IMR-90 (cell line): ENCODE measurements around the gene A3GALT2. TPM values are rescaled to one million over a fixed set of nuclear protein-coding genes. Genes with fewer than 3 reads are reported as not detected.
A peak's percentile ranks its signal among the peaks of the same experiment; 100 is the strongest.

Experiments
- ATAC-seq: fragments of 200-7000 bp; cut with Tn5 transposase; 2 replicates; pipeline ENCODE4 v1.9.1; 2020; ENCODE audit warnings: low read depth, mild to moderate bottlenecking, moderate library complexity
- BruUV-seq: library from RNA; stranded (reverse); fragments of 400-500 nt; replicated peaks from 2 replicates; lab custom pipeline; 2021; lab: Mats Ljungman, UMichigan
- CTCF ChIA-PET: fragments of 300-600 bp; formaldehyde crosslinking; extraction: SDS; loops from one replicate; lab custom pipeline; 2021; ENCODE audit warnings: antibody characterized with exemption; lab: Yijun Ruan, JAX
- POLR2A ChIA-PET: fragments of 300-600 bp; sonication (Branson Sonifier 250); formaldehyde crosslinking; loops from one replicate; lab custom pipeline; 2022; ENCODE audit warnings: antibody characterized with exemption; ENCODE audit not compliant: unreplicated experiment; lab: Charles Lee
- DNase-seq: peaks from one replicate; pipeline ENCODE4 v3.0.0; 2013
- H2AFZ ChIP-seq: replicated peaks from 2 replicates; pipeline ENCODE3; 2013; ENCODE audit warnings: low read length, mild to moderate bottlenecking; ENCODE audit not compliant: poor library complexity
- H2AK5ac ChIP-seq: 2 replicates; pipeline ENCODE4 v1.6.1; 2013; ENCODE audit warnings: low read depth, low read length, inconsistent platforms
- H2AK9ac ChIP-seq: replicated peaks from 2 replicates; pipeline ENCODE3; 2013; ENCODE audit warnings: mild to moderate bottlenecking, low read depth, low read length, moderate library complexity; ENCODE audit not compliant: poor library complexity
- H2BK120ac ChIP-seq: 2 replicates; pipeline ENCODE4 v1.6.1; 2013; ENCODE audit warnings: low read depth, low read length, inconsistent platforms
- H2BK15ac ChIP-seq: 3 replicates; pipeline ENCODE4 v1.6.1; 2013; ENCODE audit warnings: low read depth, low read length, inconsistent platforms
- H2BK20ac ChIP-seq: 2 replicates; pipeline ENCODE4 v1.6.1; 2013; ENCODE audit warnings: low read depth, mild to moderate bottlenecking, inconsistent platforms, low read length, moderate library complexity
- H2BK5ac ChIP-seq: 2 replicates; pipeline ENCODE4 v1.6.1; 2013; ENCODE audit warnings: mild to moderate bottlenecking, low read depth, low read length, inconsistent platforms; ENCODE audit not compliant: poor library complexity, severe bottlenecking
- H3K14ac ChIP-seq: replicated peaks from 2 replicates; pipeline ENCODE4 v1.6.1; 2013; ENCODE audit warnings: low read depth, low read length, inconsistent platforms
- H3K18ac ChIP-seq: 2 replicates; pipeline ENCODE4 v1.6.1; 2013; ENCODE audit warnings: low read depth, low read length, control low read depth
- H3K23ac ChIP-seq: 2 replicates; pipeline ENCODE4 v1.6.1; 2013; ENCODE audit warnings: low read depth, low read length, inconsistent platforms
- H3K27ac ChIP-seq: 2 replicates; pipeline ENCODE4 v1.5.1; 2013; ENCODE audit warnings: mild to moderate bottlenecking, control low read depth, low read length; ENCODE audit not compliant: insufficient read depth
- H3K27me3 ChIP-seq: 2 replicates; pipeline ENCODE4 v1.6.1; 2013; ENCODE audit warnings: low read length; ENCODE audit not compliant: control insufficient read depth, insufficient read depth
- H3K36me3 ChIP-seq: 2 replicates; pipeline ENCODE4 v1.6.1; 2013; ENCODE audit warnings: low read length, mixed read lengths; ENCODE audit not compliant: control insufficient read depth, insufficient read depth
- H3K4ac ChIP-seq: 2 replicates; pipeline ENCODE4 v1.6.1; 2013; ENCODE audit warnings: low read depth, low read length, inconsistent platforms
- H3K4me1 ChIP-seq: 2 replicates; pipeline ENCODE4 v1.6.1; 2013; ENCODE audit warnings: low read length, mixed read lengths; ENCODE audit not compliant: control insufficient read depth, insufficient read depth
- H3K4me2 ChIP-seq: 2 replicates; pipeline ENCODE4 v1.6.1; 2013; ENCODE audit warnings: low read depth, mild to moderate bottlenecking, control low read depth, low read length, moderate library complexity
- H3K4me3 ChIP-seq: 2 replicates; pipeline ENCODE4 v1.5.1; 2013; ENCODE audit warnings: low read depth, mild to moderate bottlenecking, control low read depth, low read length, moderate library complexity; ENCODE audit not compliant: insufficient read depth
- H3K56ac ChIP-seq: 2 replicates; pipeline ENCODE4 v1.6.1; 2013; ENCODE audit warnings: low read length, inconsistent platforms; ENCODE audit not compliant: insufficient read depth; ENCODE audit errors: extremely low read depth
- H3K79me1 ChIP-seq, 2 experiments: 2 replicates each; pipeline ENCODE4 v1.6.1; 2013; ENCODE audit warnings: low read length in 2 of 2, inconsistent platforms in 1 of 2, low read depth in 1 of 2
- H3K9ac ChIP-seq: 2 replicates; pipeline ENCODE4 v1.6.1; 2013; ENCODE audit warnings: low read depth, low read length, control low read depth
- H3K9me1 ChIP-seq: 2 replicates; pipeline ENCODE4 v1.6.1; 2013; ENCODE audit warnings: low read length, inconsistent platforms; ENCODE audit not compliant: insufficient read depth
- H3K9me3 ChIP-seq: 2 replicates; pipeline ENCODE4 v1.6.1; 2013; ENCODE audit warnings: low read length; ENCODE audit not compliant: control insufficient read depth, insufficient read depth
- H4K20me1 ChIP-seq: 2 replicates; pipeline ENCODE4 v1.6.1; 2013; ENCODE audit warnings: low read length, inconsistent platforms; ENCODE audit not compliant: insufficient read depth
- H4K5ac ChIP-seq: 2 replicates; pipeline ENCODE4 v1.6.1; 2013; ENCODE audit warnings: mild to moderate bottlenecking, low read depth, low read length, control low read depth
- H4K8ac ChIP-seq, 2 experiments: 2 replicates each; pipeline ENCODE4 v1.6.1; 2013; ENCODE audit warnings: low read depth in 2 of 2, low read length in 2 of 2, control low read depth in 1 of 2, inconsistent platforms in 1 of 2
- H4K91ac ChIP-seq: 2 replicates; pipeline ENCODE4 v1.6.1; 2013; ENCODE audit warnings: low read depth, low read length, inconsistent platforms; ENCODE audit not compliant: insufficient read depth
- BHLHE40 ChIP-seq: fragments of 150-350 bp; IDR thresholded peaks from 2 replicates; pipeline ENCODE4 v1.6.1; 2016; ENCODE audit warnings: mild to moderate bottlenecking, low read depth, low read length
- CTCF ChIP-seq: conservative IDR thresholded peaks from 2 replicates; pipeline ENCODE4 v1.5.1; 2012; ENCODE audit warnings: mild to moderate bottlenecking, low read depth, low read length, improper control_type of control experiment
- ELK1 ChIP-seq: fragments of 150-350 bp; IDR thresholded peaks from 2 replicates; pipeline ENCODE4 v1.6.1; 2016; ENCODE audit warnings: low read depth, mild to moderate bottlenecking, low read length, moderate library complexity, borderline replicate concordance
- FOS ChIP-seq: fragments of 150-350 bp; IDR thresholded peaks from 2 replicates; pipeline ENCODE4 v1.6.1; 2016; ENCODE audit warnings: low read depth, low read length
- MAFK ChIP-seq: IDR thresholded peaks from 2 replicates; pipeline ENCODE4 v1.6.1; 2012; ENCODE audit warnings: low read depth, low read length, improper control_type of control experiment
- MAZ ChIP-seq: IDR thresholded peaks from 2 replicates; pipeline ENCODE4 v1.6.1; 2012; ENCODE audit warnings: low read depth, mild to moderate bottlenecking, low read length, improper control_type of control experiment, moderate library complexity, borderline replicate concordance
- MXI1 ChIP-seq: IDR thresholded peaks from 2 replicates; pipeline ENCODE4 v1.6.1; 2012; ENCODE audit warnings: low read depth, mild to moderate bottlenecking, low read length, moderate library complexity, borderline replicate concordance
- NFE2L2 ChIP-seq: fragments of 150-350 bp; IDR thresholded peaks from 2 replicates; pipeline ENCODE4 v1.6.1; 2016; ENCODE audit warnings: low read depth, mild to moderate bottlenecking, low read length
- POLR2A ChIP-seq: IDR thresholded peaks from 2 replicates; pipeline ENCODE4 v1.6.1; 2012; ENCODE audit warnings: mild to moderate bottlenecking, low read depth, low read length
- RCOR1 ChIP-seq: IDR thresholded peaks from 2 replicates; pipeline ENCODE4 v1.6.1; 2012; ENCODE audit warnings: mild to moderate bottlenecking, low read length, improper control_type of control experiment; ENCODE audit not compliant: insufficient replicate concordance
- RFX5 ChIP-seq: IDR thresholded peaks from 2 replicates; pipeline ENCODE4 v1.8.0; 2012; ENCODE audit warnings: low read depth, mild to moderate bottlenecking, low read length, moderate library complexity
- WGBS, 2 experiments: methylation state at CpG; one replicate each; pipeline versions ENCODE4 v1.1.5 to v1.1.7; 2013; ENCODE audit warnings: missing lambda C conversion rate in 2 of 2; ENCODE audit not compliant: insufficient read length in 1 of 2; ENCODE audit errors: extremely low coverage in 2 of 2; 5-methylcytosine and 5-hydroxymethylcytosine counted together
- dilution Hi-C: fragments of 300-500 bp; cut with HindIII; formaldehyde crosslinking; loops from one replicate; pipeline ENCODE4 v1.14.3; 2018; ENCODE audit warnings: low sequenced_read_pairs; ENCODE audit not compliant: unreplicated experiment
- in situ Hi-C: fragments of 300-500 bp; cut with MboI; formaldehyde crosslinking; loops from 3 replicates; pipeline ENCODE4 v1.14.3; 2019; ENCODE audit warnings: low sequenced_read_pairs, inconsistent platforms, mixed read lengths
- intact Hi-C: fragments of 100-400 bp; cut with micrococcal nuclease; formaldehyde crosslinking; loops from 2 replicates; pipeline ENCODE4 v1.10.0; 2022
- polyA plus RNA-seq, 3 experiments: library from polyadenylated mRNA; depleted of rRNA; stranded (reverse); fragments of >200 nt; gene quantifications; 2 replicates each; pipeline ENCODE4 v1.2.3, GENCODE V29; 2012; ENCODE audit warnings: low replicate concordance in 1 of 3
- total RNA-seq: library from RNA; depleted of rRNA; stranded (reverse); fragments of >200 nt; gene quantifications from 2 replicates; pipeline ENCODE4 v1.2.3, GENCODE V29; 2012

Gene A3GALT2
- total and polyA plus RNA-seq, 2 of the 4 experiments (the other 2 are of a cell fraction) = not detected

GRCh38 chr1:33328817-33329216, 7.9 kb upstream of the A3GALT2 start:
- Histone ChIP-seq H3K9me3 (no peaks in the 10 kb centered on the region), H3K79me1 (peaks cover 60 to 93% of the 10 kb centered on the region in 2 experiments), H3K4me3 (no peak overlapping the region), H2BK15ac (no peak overlapping the region), H4K91ac (no peak overlapping the region), H3K4me1 (peaks cover 30% of the 10 kb centered on the region), H2BK5ac (peak overlapping the region; percentile 0), H3K4ac (no peak overlapping the region), H3K36me3 (peaks cover 90% of the 10 kb centered on the region), H2BK120ac (no peak overlapping the region), H3K4me2 (no peak overlapping the region), H3K14ac (no peak overlapping the region), H2BK20ac (no peak overlapping the region), H4K20me1 (peaks cover 90% of the 10 kb centered on the region), H3K56ac (no peak overlapping the region), H3K27ac (peak overlapping the region; percentile 29; the same call in 1 of the 2 replicates), H4K8ac (no peak overlapping the region), H3K27me3 (no peaks in the 10 kb centered on the region), H3K9me1 (peaks cover 22% of the 10 kb centered on the region), H3K18ac (no peak overlapping the region), H3K23ac (no peak overlapping the region), H3K9ac (no peak overlapping the region), H2AK5ac (no peak overlapping the region), H4K5ac (no peak overlapping the region), H2AK9ac (peak overlapping the region; percentile 26), H2AFZ (no peak overlapping the region)
- intact Hi-C loops = loop anchor here (5.0 kb wide), 1 partner anchor 38 kb away; no protein-coding TSS in a partner anchor
- dilution Hi-C loops = no loop called here
- BruUV-seq = no TSS peak
- no peak for TF ChIP-seq NFE2L2
- TF ChIP-seq MAZ = no peak
- no peak for TF ChIP-seq BHLHE40
- no peak for TF ChIP-seq ELK1
- no peak for TF ChIP-seq FOS
- no peak for TF ChIP-seq MXI1
- TF ChIP-seq CTCF = no peak
- TF ChIP-seq RCOR1 = no peak
- TF ChIP-seq MAFK = no peak
- no peak for TF ChIP-seq POLR2A
- no peak for TF ChIP-seq RFX5
- DNase-seq (no peak), ATAC-seq (no peak)
- ChIA-PET POLR2A (no interaction called here), CTCF (interaction anchor here (1.0 kb wide), 2 partner anchors 14 to 127 kb away, joined by 3 read pairs; no protein-coding TSS in a partner anchor)
- 93% methylated on average over 6 of the region's 12 CpGs; no CpG with 5 or more reads in 1 of the 2 experiments for WGBS, 2 experiments
- in situ Hi-C loops = no loop called here
